ENCODE results near the gene POLD4.

POLD4 gene

DNA sequence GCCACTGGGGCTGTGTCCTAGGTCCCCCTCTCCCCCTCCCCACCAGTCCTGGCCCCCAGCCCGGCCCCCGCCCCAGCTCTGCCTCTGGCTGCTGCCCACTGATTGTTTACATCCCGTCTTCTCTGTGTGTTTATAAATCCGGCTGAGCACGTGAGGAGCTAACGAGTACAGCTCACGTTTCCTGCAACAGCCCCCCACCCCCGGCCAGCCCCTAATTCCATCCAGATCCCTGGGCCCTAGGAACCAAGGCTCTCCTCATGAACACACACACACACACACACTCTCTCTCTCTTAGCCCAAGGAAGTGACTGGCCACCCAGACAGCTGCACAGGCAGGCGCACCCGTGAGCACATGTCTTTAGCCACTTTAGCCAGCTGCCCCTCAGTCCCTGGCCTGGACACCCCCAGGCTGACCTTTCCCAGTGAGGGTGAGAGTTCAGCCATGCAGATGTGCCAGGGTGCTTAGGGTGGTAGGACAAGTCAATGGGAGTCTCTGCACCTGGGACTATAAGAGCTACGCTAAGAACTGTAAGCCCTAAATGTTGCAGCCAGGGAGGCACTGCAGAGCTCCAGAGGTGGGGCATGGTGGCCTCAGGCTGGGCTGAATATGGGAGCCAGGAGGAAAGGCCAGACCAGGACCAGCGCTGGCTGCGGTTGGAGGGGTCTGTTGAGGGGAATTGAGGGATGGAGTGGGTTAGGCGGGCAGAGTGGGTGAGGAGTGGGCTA is 17.2 kb upstream of the POLD4 start:
- no peak for DNase-seq

DNA sequence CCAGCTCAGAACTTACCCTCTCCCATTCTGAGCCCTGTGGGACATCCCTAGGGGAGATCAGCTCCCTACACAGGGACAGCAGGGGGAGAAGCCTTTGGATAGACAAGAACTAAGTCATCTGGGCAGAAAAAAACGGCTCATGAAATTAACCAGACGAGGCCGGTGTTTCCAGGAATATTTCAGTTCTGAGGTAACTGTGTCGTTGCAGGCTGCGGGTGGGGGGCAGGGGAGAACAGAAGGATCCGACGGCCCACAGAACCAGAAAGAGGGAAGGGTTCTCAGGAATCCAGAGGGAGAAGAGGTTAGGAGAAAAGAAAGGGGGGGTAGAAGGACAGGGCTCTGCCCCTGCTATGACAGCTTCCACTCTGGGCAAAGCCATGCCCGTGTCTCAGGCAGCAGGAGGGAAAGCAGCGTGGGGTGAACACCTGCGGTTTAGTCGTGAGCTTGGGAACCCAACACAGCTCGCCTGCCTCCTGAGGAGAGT is 16.5 kb upstream of the POLD4 start:
- DNase-seq, result no peak

DNA sequence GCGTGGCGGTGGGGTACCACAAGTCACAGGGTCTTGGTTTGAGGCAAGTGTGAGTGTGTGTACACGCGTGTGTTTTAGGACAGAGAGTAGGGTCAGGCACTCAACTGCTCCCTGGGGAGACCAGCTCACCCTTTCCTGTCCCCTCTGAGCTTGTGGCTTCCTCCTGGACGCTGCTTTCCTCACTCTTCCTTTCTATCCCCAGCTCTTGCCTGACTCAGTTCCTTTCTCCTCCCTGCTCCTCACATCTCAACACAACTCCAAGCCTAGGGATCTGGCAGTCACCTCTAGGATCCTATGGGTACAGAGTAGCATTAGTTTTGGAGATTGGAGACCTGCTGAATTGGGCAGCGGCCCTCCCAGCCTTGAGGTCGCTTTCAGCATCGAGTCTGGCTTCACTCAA is 15.9 kb upstream of the POLD4 start:
- DNase-seq, result no peak

DNA sequence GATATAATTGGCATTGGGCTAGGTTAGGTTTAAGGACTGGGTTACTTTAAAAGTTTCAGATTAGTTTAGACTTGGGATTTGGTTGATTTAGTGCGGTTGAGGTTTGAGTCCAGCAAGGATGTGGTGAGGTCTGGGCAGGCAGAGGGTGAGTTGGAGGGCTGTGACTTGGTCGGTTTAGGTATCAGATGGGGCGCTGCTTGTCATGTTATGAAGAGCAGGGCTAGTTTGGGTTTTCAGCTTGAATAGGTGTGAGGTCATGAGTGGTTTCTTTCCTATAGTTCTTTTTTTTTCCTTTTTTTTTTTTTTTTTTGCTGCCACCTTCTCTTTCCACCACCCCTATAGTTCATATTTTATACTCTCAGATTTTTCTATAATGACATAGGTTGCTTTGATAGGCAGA is 15.3 kb upstream of the POLD4 start:
- DNase-seq, result no peak

DNA sequence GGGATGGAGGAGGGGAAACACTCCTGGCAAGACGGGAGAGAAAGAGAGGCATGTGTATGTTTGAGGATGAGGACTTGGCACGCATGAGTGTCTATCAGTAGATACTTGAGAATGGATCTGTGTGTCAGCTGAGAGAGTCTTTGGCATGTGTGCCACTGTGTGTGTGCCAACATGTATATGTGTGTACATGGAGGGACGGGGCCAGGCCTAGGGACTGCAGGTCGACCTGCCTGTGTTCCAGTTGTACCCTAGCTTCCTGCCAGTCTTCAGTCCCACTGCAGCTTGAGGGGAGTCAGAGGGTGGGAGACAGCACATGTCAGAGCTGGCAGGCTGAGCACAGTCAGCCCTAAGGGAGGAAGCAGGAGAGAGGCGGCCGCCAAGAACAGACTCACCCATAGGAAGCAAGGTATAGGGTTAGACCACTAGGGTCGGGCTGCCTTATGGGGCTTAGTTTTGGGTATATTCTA is 14.4 kb upstream of the POLD4 start:
- no peak for DNase-seq

DNA sequence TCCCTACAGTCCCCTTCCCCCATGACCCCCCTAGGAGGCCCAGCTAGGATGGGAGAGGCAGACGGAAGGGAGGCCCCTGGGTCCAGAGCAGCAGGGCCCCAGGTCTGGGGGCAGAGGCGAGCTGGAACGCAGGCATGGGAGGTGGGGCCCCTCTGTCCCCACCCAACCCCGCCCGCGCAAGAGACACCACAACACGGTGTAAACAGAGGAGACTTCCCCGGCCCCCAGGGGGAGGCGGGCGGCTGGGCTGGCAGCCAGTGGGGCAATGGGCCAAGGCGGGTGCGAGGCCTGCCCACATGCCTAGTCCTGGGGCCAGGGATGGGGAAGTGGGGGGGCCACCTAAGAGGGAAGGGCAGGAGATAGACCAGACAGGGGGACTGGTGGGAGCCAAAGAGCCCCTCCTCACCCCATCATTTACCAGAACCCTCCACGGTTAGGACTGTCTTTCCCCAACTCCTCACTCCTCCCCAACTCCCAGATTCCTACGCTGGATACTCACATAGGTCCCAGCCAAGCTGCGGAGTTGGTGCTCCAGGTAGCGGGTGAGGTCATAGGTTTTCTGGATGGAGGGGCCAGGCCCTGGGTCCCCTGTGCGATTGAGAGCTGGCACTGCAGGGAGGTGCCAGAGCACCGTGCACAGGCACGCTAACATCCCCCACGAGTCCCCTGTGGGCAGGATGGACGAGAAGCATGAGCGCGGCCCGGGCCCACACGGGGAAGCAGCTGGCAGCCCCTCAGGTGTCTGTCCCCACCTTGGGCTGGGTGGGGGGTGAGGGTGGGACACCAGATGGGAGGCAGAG is 13.8 kb upstream of the POLD4 start:
- DNase-seq, result no peak

DNA sequence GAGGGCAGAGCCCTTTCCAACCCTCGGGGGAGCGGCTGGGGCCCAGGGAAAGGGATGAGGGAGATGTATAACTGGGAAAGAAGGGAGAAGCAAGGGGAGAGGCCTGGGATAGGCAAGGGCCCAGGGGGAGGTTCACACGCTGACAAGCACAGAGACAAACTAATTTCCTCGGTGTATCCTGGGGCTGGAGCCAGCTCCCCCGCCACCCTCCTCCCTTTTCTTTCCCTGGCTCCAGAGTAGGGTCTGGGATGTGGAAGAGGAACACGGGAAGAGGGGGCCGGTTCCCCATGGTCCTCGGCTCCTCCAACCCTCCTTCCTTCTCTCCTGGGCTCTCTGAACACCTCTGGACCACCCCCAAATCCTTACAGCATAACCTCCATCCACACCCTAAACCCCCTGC is 13.2 kb upstream of the POLD4 start:
- DNase-seq, result no peak

DNA sequence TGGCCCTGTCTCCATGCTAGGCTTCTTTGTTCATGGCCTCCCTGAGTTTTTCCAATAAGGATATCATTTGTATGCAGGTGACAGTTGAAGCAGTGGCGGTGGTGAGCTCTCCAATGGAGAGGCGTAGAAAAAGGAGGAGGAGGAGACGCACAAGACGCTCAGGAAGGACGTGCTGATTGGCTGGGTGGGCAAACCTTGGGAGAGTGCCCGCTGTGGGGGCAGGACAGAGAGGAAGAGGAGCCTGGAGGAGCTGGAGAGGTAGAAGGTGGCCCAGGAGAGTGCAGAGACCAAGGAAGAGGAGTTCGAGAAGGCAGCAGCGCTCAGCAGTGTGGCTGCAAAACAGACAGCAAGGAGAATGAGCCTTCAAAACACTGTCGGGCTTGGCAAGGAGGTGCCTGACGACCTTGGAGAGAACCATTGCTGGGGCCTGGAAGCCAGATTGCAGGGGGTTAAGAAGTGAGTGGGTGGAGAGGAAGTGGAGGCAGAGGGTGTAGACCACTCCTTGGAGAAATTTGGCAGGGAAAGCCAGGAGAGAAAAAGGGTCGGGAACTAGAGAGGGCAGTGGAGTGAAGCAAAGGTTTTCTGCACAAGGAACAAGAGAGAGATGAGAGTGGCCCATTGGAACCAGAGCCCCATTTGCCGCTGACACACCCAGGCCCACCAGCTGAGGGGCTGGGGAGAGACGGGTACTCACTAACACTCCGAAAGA is 12.5 kb upstream of the POLD4 start:
- no peak for DNase-seq

DNA sequence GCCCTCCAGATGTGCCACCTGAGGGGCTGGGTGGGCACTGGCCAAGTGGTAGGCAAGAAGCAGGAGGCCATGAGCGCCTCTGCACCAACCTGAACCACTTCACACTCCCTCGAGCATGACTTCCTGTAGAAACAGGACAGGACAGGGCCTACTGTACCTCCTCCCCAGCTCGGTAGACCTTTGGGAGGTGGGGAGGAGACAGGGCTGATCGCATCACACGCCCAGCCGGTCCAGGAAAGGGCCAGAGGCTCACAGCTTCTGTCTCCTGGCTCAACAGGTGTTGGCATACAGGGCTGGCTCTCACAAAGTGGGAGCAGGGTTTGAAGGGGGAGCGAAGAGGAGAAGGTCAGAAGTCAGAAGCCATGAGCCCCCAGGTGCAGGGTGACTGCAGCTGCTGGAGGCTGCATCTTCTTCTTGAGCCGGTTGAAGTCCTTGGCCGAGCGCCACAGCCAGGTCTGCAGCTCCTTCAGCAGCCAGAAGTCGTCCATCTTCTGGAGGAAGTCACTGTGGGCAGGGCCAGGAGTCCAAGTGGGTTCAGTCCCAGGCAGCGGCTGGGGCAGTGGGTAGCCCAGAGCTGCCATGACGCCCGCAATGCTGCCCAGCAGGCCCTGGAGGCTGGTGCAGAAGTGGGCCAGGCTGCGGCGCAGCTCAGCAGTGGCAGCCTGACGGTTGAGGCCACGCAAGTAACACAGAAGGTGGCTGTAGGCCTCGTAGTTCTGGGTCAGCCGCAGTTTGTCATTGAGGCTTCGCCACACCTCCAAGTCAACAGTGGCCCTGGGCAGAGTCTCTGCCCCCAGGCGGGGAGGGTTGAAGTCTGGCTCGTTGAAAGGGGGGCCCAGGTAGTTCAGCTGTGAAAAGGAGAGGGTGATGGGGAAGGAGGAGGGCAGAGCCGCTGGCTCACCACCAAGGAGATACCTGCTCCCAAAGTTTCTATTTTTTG is 11.7 kb upstream of the POLD4 start:
- no peak for DNase-seq

DNA sequence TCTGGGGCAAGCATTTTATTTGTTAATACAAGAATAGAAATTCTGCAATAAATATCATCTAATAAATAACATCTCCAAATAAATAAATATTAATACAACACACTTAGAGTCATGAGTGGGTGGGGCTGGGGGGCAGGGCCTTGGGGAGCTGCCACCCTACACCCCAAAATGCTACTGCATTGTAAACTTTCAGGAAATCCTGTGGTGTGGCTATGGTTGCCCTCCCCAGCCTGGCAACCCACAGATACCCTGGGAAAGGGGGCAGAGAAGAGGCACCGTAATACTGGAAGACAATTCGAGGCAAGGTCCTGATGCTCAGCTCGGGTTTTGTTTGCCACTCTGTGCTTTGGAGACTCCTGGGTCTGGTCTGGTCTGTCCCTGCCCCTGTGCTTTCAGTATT is 10.8 kb upstream of the POLD4 start:
- DNase-seq, result no peak

DNA sequence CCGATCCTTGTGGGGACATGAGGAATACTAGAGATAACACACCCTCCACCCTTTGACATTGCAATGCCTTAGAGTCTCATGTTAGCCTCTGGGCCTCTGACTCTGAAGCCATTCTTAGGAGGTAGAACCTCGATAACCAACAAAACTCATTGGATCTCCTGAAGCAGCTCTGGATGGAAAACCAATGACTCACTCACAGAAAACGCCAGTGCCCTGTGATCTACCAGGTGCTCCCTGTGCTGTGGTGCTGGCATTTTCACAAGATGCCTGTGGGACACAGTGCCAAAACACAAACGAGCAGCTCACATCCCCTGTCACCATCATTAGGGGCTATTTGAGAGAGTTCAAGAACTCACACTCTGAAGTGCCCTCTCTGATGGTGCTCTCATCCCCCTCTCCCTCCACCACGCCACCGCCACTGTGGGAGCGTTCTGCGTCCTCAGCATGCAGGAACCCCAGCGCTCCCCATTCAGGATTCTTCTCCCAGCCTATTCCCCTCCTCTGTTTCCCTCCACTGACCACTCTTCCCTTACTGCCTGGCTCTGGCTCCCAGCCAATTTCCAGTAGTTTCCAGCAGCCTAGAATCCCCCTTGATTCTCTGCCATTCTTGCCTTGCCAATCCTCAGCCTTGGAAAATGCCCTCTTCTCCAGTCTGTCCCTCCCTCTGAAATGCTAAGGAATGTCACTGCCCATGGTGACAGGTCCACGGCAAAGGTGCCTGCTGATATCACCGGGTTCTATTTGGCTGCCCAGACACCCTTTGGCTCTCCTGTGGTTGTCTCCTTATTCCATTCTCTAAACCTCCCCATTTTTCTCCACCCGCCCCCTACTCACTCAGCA is 4.7 kb upstream of the POLD4 start:
- no peak for DNase-seq

DNA sequence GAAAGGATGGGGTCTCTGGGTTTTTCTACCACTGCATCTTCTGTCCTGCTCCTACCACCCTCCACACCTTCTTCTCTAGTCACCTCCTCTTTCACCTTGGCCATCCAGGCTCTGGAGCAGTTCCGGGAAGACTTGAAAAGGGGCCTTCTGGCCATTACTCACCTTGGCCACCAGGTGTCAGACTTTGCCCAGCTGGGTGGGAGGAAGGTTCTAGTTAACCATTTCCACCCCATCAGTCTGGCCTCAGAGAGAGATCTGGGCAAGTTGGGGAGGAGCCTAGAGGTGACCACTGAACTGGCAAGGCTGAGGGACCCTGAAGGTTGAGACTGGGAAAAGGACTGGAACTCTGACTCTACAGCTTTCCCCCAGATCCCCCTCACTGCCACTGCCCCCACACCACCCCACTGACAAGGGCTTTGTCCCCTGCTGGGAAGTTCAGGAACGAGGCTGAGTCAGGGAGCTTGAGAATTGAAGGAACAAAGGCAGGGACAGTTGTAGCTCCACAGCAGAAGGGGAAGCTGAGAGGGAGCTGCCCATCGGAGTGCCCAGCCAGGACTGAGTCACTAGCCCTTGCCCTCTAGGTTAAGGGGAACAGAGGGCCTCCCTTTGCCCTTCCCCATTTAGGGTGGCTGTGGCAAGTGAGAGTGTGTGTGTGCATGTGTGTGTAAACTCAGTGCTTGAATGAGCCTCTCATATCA is 3.7 kb upstream of the POLD4 start:
- peak; percentile 58 to 73 for DNase-seq

DNA sequence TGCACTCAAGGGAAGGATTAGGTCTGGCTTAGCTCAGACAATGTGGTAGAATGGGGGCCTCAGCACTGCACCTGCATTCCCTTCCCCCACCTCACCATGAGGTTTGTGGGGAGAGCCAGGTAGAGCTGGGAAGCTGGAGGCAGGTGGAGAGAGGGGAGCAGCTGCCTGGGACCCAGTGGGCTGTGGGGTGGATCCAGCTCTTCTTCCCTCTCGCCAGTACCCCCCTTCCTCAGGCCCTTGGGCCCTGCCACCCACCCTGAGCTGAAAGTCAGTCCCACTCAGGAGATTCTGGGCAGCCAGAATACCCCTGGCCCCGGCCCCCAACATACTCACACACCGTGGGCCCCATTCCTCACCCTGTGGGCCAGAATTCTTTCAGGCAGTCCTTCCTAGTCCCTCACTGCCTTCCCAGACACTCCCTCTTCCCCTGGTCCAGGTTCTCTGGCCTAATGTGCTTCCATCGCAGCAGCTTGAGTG is 3.1 kb upstream of the POLD4 start:
- no peak for DNase-seq

DNA sequence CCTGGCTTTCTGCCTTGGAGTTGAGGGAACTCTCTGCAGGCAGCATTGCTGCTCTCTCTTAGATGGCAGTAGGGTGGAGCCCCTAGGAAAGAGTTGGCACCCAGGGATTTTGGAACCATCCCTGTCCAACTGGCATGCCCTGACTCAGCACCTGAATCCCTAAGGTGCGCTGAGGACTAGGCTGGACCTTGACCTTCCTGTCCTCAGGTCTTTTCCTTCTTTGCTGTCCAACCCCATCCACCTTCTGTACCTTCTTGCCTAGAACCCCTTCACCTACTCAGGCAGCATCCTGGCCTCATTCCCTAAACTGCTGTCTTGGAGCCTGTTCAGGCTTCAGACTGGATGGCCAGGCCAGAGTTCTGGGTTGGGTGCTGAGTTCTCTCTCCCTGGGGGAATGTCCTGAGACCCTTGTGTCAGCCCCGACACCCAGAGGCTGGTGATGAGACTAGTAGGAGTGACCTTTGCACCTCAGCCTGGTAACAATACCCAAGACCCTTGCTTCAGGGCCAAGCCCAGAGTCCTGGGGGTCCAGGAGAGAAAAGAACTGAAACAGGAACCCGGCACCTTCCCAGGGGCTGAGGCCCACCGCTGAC is 2.5 kb upstream of the POLD4 start:
- no peak for DNase-seq

DNA sequence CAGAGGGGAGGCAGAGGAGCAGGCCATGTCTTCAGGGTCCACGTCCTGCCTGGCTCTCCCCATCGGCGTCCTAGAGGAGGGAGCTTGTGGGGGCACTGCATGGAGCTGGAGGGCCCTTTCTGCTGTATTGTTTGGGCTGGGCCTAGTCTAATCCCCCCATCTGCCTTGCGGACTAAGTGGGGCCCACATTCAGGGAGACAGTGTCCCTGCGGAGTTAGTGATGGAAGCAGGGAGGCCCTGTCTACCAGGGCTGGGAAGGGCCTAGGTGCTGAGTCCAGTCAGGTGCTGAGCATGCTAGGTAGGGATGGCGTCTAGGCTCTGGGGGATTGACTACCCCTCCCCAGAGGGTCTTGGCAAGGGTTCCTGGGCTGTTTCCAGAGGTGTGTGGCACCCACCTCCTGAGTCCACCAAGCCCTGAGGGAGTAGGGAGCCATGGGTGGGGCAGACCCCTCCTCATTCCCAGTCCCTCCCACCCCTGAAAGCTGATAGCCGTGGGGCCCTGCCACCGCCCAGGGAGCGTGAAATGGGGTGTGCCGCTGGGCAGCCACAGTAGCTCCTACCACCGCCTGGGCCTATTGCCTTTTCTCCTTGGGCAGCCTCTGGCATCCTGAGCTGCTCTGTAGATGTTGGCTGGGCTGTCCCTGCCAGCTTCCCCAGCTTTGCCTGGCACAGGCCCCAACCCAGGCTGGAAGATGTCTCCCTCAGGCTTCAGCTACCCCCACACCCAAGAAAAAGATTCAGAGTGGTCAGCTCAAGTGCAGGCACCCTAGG is 1.9 kb upstream of the POLD4 start:
- no peak for DNase-seq

DNA sequence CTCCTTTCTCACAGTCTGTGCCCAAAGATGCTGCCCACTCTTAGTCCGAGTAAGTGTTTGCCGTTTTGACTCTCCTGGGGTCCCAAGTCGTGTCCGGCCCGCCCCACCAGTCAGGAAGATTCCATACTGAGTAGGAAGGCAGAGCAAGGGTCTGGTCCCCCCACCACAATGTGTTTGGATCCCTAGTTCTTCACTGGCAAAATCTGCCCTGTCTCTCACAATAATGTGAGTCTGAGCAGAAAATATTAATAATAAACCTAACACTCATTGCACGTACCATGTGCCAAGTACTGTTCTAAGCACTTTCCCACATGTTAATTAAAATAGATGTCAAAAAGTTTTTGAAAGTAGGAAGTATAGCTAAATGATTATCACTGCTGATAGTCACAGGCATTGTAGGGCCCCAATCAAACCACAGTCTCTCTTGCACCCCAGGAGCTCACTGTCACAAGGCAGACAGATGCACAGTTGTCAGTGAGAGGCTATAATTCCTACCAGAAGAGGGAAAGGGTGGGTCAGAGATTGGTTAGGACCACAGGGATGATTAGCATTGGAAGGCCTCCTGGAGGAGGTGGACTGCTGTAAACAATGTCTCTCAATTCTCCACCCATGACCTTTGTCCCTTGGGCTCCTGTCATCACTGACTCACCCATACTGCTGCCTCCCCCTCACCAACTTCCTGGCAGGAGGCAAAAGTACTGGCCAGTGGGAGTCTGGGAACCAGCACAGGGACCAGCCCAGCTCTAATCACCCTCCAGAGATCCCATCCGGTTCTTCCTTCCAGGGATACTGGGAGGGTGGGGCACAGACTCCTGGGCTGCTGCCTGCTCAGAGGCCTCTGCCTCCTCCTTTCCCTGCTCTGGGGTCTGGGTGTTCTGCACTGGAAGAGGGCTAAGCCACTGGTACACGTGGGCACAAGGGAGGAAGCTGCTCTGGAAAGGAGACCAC is 1.0 kb upstream of the POLD4 start:
- no peak for DNase-seq

DNA sequence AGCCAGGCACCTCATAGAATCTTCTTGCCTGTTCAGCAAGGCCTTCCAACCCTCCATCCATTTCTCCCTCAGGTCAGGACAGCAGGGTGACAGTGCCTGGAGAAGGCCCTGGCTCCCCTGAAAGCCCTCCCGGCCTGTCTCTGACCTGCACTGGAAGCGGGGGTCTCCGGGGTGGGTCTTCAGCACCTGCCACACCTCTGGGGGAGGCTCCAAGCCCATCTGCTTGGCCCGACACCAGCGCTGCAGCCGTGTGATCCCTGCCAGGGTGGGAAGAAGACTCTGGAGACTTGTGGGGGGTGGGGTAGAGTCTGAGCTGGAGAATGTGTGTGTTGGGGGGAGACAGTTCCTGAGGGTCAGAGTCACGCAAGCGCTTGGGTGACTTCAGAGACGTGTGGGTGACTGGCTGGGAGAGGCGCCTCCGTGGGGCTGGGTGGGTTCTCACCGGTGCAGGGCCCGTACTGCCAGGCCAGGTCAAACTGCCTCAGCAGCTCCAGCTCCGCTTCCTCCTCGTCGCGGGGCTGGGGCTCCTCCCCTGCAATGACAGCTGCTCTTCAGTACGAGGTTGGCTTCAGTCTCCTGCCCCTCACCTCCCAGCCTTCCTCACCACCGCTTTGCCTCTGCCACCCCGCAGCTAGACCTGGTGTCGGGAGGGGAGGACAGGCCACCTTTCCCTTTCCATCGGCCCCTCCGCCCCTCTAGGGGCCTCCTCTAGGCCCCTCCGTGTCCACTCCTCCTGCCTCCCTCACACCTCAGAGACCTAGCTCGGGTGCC is 615 bp downstream of the POLD4 start:
- peak in 1 of 2 donors; percentile 68 for DNase-seq
